ENCODE results near the gene SPOCK1.
"Not testable (repeated sequence)": the region's sequence is repeated elsewhere in the genome, so short reads cannot be mapped to it uniquely, and the experiment has no call there.

The SPOCK1 gene

GRCh38 chr5:137259115-137259514, 240.0 kb downstream of the SPOCK1 start:
- not testable (repeated sequence) for DNase-seq

- DNase-seq, result no peak
These were observed 244.7 kb downstream of the SPOCK1 start for GRCh38 chr5:137254119-137255090.

- DNase-seq, result no peak
These were observed 246.6 kb downstream of the SPOCK1 start for GRCh38 chr5:137252512-137252911.

DNA sequence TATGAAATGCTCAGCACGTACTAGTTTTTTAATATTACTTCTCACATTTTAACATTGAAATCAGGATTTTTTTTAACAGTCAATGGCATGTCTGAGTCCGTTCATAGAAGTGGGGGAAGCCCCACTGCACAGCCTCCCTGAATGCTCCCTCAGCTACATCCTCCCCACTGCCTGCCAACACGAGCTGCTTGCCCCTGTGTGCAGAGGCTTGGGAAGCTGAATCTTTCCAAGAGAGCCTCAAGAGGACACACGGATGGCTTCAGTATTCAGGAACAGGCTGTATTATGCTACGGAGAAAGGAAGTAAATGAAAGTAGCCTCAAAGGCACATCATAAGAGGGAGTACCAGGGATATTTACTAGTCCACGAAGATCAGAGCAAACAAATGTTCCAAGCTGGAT, 248.7 kb downstream of the SPOCK1 start:
- DNase-seq, result no peak

DNA sequence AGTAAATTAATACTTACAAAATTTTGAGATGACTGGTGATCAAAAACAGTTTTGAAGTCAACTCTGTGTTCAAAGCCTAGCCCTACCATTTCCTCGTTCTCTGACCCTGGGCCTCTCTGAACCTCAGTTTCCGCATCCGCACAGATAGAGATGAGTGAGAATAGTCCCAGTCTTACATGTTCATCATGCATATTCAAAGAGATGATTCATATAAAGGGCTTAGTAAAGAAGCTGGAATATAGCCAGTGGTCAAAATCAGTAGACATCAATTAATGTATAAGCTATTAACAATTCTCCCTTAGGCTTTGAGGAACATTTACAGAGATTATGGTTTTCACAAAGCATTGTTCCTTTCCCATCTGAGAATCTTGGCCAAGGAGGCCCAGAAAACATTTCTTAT, 250.6 kb downstream of the SPOCK1 start:
- DNase-seq, result no peak

DNA sequence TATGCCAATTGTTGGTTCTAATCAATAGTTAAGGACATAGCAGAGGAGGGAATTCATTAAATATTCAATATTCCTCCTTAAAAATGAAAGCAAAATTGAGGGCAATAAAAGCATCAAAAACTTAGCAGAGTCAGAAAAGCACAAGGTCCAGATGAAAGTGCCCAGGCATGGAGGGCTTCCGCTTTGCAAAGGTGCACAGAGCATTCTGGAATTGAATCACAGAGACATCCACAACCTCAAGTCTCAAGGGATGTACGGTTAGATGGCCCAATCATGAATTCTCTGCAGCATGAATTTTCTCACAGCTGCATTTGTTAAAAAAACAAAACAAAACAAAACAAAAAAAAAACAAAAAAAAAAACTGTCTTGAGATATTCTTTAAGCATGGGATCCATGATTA, 253.7 kb downstream of the SPOCK1 start:
- no peak for DNase-seq

GRCh38 chr5:137240285-137240684, 258.8 kb downstream of the SPOCK1 start:
- no peak for DNase-seq

- DNase-seq, result no peak
These were observed 262.1 kb downstream of the SPOCK1 start for GRCh38 chr5:137236849-137237507.

GRCh38 chr5:137236252-137236651, 262.9 kb downstream of the SPOCK1 start:
- no peak for DNase-seq

DNA sequence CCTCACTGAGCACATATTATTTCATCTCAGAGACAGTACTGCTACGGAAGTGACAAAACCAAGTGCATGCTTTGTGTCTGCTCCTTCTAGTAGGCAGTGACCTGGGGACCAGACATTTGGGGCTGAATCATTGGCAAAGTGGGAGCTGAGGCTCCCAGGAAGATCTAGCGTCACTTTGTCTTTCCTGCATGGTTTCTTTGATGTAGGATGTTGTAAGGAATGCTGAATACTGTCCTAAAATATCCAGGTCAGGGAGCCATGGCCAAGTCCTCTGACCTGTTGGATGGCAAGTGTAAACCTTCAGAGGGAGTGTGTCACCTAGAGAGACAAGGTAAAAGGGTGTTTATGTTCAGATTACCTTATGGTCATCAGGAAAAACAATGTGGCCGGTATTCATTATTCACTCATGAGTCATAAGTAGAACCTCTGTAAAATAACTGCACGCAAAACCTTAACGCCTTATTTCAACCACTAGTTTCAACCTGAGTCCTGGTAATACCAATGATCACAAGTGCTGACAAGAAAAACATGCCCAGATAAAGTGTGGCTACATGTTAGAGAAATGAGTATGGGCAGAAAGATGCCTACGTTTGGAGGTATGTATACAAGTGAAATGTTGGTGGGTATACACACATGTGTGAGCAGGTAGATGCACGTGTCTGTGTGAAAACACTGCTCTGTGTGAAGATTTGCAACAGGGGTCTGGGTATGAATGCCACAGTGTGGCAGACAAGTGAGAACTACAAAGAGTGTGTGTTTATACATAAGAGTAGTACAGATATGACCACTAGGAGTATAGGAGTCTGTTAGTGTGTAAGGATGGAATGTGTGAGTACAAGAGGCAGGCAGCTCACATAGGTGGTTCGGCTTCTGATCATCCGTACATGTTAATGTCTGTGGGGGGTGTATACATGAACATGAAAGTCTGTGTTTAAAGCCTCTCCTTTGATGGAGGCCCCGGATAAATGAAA, 263.9 kb downstream of the SPOCK1 start:
- no peak for DNase-seq

GRCh38 chr5:137233726-137234125, 265.4 kb downstream of the SPOCK1 start:
- DNase-seq, result no peak

DNA sequence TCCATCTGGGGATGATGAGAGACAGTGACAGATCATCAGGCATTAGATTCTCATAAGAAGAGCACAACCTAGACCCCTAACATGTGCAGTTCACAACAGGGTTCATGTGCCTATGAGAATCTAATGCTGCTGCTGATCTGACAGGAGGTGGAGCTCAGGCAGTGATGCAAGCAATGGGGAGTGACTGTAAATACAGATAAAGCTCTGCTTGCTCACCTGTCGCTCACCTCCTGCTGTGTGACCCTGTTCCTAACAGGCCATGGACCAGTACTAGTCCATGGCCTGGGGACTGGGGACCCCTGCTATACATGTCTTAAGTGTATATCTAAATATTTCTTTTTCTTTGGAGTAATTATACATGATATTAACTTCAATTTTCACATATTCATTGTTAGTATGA, 265.8 kb downstream of the SPOCK1 start:
- DNase-seq, result not testable (repeated sequence)

GRCh38 chr5:137231540-137231939, 267.6 kb downstream of the SPOCK1 start:
- DNase-seq, result no peak

GRCh38 chr5:137228816-137229215, 270.3 kb downstream of the SPOCK1 start:
- no peak for DNase-seq

- DNase-seq, result no peak
These were observed 273.0 kb downstream of the SPOCK1 start for GRCh38 chr5:137226081-137226480.

GRCh38 chr5:137223324-137224295, 275.5 kb downstream of the SPOCK1 start:
- no peak for DNase-seq

DNA sequence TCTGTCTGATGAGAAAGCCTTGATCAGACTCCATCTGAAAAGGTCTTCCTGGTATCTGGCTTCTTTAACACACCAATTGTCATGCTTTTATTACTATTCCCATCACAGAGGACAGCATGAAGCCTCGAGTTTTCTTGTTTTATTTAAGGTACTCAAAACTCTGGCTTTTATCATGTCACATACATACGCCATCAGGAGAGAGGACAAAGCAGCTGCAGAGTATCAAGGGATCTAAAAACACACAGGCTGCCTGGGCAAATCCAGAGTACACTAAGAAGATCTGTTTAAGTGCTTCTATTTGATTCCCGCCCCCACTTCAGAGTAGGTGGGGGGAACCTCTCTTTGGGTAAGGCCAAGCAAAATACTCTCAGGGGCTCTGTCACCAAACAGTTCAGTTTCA, 277.2 kb downstream of the SPOCK1 start:
- DNase-seq, result no peak

DNA sequence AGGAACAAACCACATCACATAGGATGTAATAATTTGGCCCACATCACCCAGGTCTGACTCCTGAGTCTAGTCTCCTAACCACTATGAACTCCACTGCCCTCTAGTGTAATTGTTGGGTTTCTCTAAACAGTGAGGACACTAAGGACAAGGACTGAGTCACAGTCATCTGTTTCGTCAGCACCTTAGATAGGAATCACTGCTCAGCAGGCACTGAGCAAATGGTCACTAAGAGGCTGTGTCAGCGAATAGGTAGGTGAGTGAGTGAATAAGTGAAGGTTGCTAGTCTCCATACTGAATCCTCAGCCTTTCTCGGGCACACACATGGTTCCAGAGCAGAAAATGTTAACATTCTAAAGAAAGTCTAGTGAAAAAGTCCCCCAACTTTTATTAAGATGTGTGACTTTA, 278.6 kb downstream of the SPOCK1 start:
- DNase-seq, result no peak

- no peak for DNase-seq
These were observed 280.2 kb downstream of the SPOCK1 start for GRCh38 chr5:137218896-137219295.

GRCh38 chr5:137218471-137218870, 280.7 kb downstream of the SPOCK1 start:
- no peak for DNase-seq

- DNase-seq, result no peak
These were observed 281.4 kb downstream of the SPOCK1 start for GRCh38 chr5:137217599-137218200.

Measured in CD4-positive, alpha-beta T cell treated with Interferon gamma for 1 hour (primary cell).